ENCODE measurements around the gene MYO3B. TPM values are rescaled to one million over a fixed set of nuclear protein-coding genes. Genes with fewer than 3 reads are reported as not detected.

MYO3B gene
- total and polyA plus RNA-seq, 2 donors (not counting 3 experiments of a cell fraction or from before 2014, with no cell fraction given): 0.03 TPM; not detected in 1

DNA sequence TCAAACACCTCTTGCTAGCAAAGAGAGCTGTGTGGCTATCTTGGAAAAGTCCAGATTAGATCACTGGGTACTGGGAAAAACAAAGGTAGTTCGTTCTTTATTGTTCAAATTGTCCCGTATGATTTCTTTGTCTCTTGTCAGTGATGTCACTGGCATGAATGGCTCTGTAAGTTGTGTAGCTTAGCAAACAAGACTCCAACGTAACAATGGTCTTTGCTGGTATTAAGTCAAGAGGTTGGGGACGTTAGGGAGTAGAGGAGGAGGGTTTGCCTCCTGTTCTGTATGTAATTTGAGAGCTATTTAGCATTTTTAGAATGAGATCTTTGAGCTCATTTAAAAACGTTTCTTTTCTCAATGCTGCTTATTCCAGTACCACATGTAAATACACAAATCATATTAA, 320.7 kb downstream of the MYO3B start:
- dilution Hi-C loops (cut with MboI; ENCODE audit: extremely low pct_ligation_motif_present, low sequenced_read_pairs): no loop called here
- no peak for TF ChIP-seq FOS (IDR thresholded peaks at IDR 0.05; ENCODE audit: borderline replicate concordance, insufficient read depth, low read length)
- TF ChIP-seq POLR2AphosphoS5 (IDR thresholded peaks at IDR 0.05; ENCODE audit: insufficient read depth, low read depth, low read length): no peak
- TF ChIP-seq EZH2 (IDR thresholded peaks at IDR 0.05; ENCODE audit: borderline replicate concordance, low read depth, low read length, severe bottlenecking): no peak
- Histone ChIP-seq H3K27ac (ENCODE audit: insufficient read depth, low read depth, low read length) (no peak overlapping the region), H2AFZ (ENCODE audit: low read depth, low read length) (no peak overlapping the region), H4K20me1 (replicated peaks; ENCODE audit: control insufficient read depth, extremely low read depth, insufficient read depth, low read length) (no peaks in the 10 kb centered on the region), H3K36me3 (ENCODE audit: control insufficient read depth in 2 of 2, extremely low read depth in 1 of 2, insufficient read depth in 2 of 2, low read length in 2 of 2) (no peaks in the 10 kb centered on the region), H3K9ac (replicated peaks; ENCODE audit: extremely low read depth, insufficient read depth, low read length) (no peak overlapping the region), H3K79me2 (ENCODE audit: control insufficient read depth, insufficient read depth, low read length) (no peaks in the 10 kb centered on the region), H3K4me1 (ENCODE audit: control insufficient read depth, extremely low read depth, insufficient read depth, low read length) (peaks cover 7% of the 10 kb centered on the region), H3K9me1 (replicated peaks; ENCODE audit: control insufficient read depth, extremely low read depth, insufficient read depth, low read length) (no peaks in the 10 kb centered on the region), H3K27me3 (ENCODE audit: control insufficient read depth in 2 of 2, insufficient read depth in 2 of 2, low read length in 2 of 2) (no peaks in the 10 kb centered on the region), H3K4me3 (replicated peaks in 1 of 3; ENCODE audit: insufficient read depth in 1 of 3, low read depth in 1 of 3, low read length in 3 of 3) (no peak overlapping the region), H3K9me3 (replicated peaks; ENCODE audit: control insufficient read depth, insufficient read depth, low read length) (no peaks in the 10 kb centered on the region), H3K4me2 (ENCODE audit: insufficient read depth, low read length) (no peak overlapping the region)
- BruUV-seq (replicated peaks): no TSS peak
- DNase-seq (ENCODE audit: low read depth, low spot score): no peak
- POLR2A ChIA-PET: no interaction called here
- no peak for FAIRE-seq
- CTCF ChIA-PET: interaction anchor here (0.8 to 1.2 kb wide), 3 partner anchors 18 to 89 kb away, joined by 3 to 4 read pairs (median 3); no protein-coding TSS in a partner anchor
- intact Hi-C loops (cut with micrococcal nuclease): no loop called here

- Histone ChIP-seq H2AFZ (ENCODE audit: low read depth, low read length) (no peak overlapping the region), H3K9me3 (replicated peaks; ENCODE audit: control insufficient read depth, insufficient read depth, low read length) (no peaks in the 10 kb centered on the region), H3K4me2 (ENCODE audit: insufficient read depth, low read length) (no peak overlapping the region), H4K20me1 (replicated peaks; ENCODE audit: control insufficient read depth, extremely low read depth, insufficient read depth, low read length) (no peaks in the 10 kb centered on the region), H3K4me3 (replicated peaks in 1 of 3; ENCODE audit: insufficient read depth in 1 of 3, low read depth in 1 of 3, low read length in 3 of 3) (no peak overlapping the region), H3K9ac (replicated peaks; ENCODE audit: extremely low read depth, insufficient read depth, low read length) (no peak overlapping the region), H3K27me3 (ENCODE audit: control insufficient read depth in 2 of 2, insufficient read depth in 2 of 2, low read length in 2 of 2) (no peaks in the 10 kb centered on the region), H3K36me3 (ENCODE audit: control insufficient read depth in 2 of 2, extremely low read depth in 1 of 2, insufficient read depth in 2 of 2, low read length in 2 of 2) (no peaks in the 10 kb centered on the region), H3K79me2 (ENCODE audit: control insufficient read depth, insufficient read depth, low read length) (no peaks in the 10 kb centered on the region), H3K4me1 (ENCODE audit: control insufficient read depth, extremely low read depth, insufficient read depth, low read length) (peaks cover 22% of the 10 kb centered on the region), H3K9me1 (replicated peaks; ENCODE audit: control insufficient read depth, extremely low read depth, insufficient read depth, low read length) (no peaks in the 10 kb centered on the region), H3K27ac (ENCODE audit: insufficient read depth, low read depth, low read length) (no peak overlapping the region)
- no TSS peak for BruUV-seq (replicated peaks)
- ChIA-PET CTCF (no interaction called here), POLR2A (no interaction called here)
- dilution Hi-C loops (cut with MboI; ENCODE audit: extremely low pct_ligation_motif_present, low sequenced_read_pairs) (no loop called here), intact Hi-C loops (cut with micrococcal nuclease) (no loop called here)
- FAIRE-seq (no peak), DNase-seq (ENCODE audit: low read depth, low spot score) (no peak)
- TF ChIP-seq MYC (IDR thresholded peaks at IDR 0.05; ENCODE audit: low read depth, low read length): no peak
- no peak for TF ChIP-seq POLR2A (IDR thresholded peaks at IDR 0.05; ENCODE audit: low read depth, low read length)
- no peak for TF ChIP-seq EZH2 (IDR thresholded peaks at IDR 0.05; ENCODE audit: borderline replicate concordance, low read depth, low read length, severe bottlenecking)
- no peak for TF ChIP-seq JUN (IDR thresholded peaks at IDR 0.05; ENCODE audit: borderline replicate concordance, insufficient read depth, insufficient read length, low read depth)
- TF ChIP-seq POLR2AphosphoS5 (IDR thresholded peaks at IDR 0.05; ENCODE audit: insufficient read depth, low read depth, low read length): no peak
- TF ChIP-seq MAX (IDR thresholded peaks at IDR 0.05; ENCODE audit: insufficient read depth, insufficient read length): no peak
- TF ChIP-seq, protein P1, sequence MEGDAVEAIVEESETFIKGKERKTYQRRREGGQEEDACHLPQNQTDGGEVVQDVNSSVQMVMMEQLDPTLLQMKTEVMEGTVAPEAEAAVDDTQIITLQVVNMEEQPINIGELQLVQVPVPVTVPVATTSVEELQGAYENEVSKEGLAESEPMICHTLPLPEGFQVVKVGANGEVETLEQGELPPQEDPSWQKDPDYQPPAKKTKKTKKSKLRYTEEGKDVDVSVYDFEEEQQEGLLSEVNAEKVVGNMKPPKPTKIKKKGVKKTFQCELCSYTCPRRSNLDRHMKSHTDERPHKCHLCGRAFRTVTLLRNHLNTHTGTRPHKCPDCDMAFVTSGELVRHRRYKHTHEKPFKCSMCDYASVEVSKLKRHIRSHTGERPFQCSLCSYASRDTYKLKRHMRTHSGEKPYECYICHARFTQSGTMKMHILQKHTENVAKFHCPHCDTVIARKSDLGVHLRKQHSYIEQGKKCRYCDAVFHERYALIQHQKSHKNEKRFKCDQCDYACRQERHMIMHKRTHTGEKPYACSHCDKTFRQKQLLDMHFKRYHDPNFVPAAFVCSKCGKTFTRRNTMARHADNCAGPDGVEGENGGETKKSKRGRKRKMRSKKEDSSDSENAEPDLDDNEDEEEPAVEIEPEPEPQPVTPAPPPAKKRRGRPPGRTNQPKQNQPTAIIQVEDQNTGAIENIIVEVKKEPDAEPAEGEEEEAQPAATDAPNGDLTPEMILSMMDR (IDR thresholded peaks at IDR 0.05; ENCODE audit: extremely low read depth in 1 of 2, insufficient read depth in 1 of 2, low read depth in 1 of 2, low read length in 2 of 2): no peak
- no peak for TF ChIP-seq FOS (IDR thresholded peaks at IDR 0.05; ENCODE audit: borderline replicate concordance, insufficient read depth, low read length)
- no peak for TF ChIP-seq GATA2 (IDR thresholded peaks at IDR 0.05; ENCODE audit: insufficient read depth, insufficient read length, low read depth, low read length)
Observed at GRCh38 chr2:170500104-170500503, 322.2 kb downstream of the MYO3B start.
